ENCODE results near the gene GSG1L.
"Not testable (repeated sequence)": the region's sequence is repeated elsewhere in the genome, so short reads cannot be mapped to it uniquely, and the experiment has no call there.

Gene GSG1L

GRCh38 chr16:27883576-27883975 lies 179.9 kb downstream of the GSG1L start:
- no peak for DNase-seq

GRCh38 chr16:27880287-27880686 lies 183.2 kb downstream of the GSG1L start:
- no peak for DNase-seq

- DNase-seq = no peak
These were observed 183.8 kb downstream of the GSG1L start for GRCh38 chr16:27879601-27880247.

- not testable (repeated sequence) for DNase-seq
These were observed 190.9 kb downstream of the GSG1L start for GRCh38 chr16:27872627-27873026.

- no peak for DNase-seq
These were observed 193.3 kb downstream of the GSG1L start for GRCh38 chr16:27870116-27870798.

GRCh38 chr16:27869411-27869810 lies 194.1 kb downstream of the GSG1L start:
- DNase-seq = no peak

- no peak for DNase-seq
These were observed 195.3 kb downstream of the GSG1L start for GRCh38 chr16:27868180-27868579.

- DNase-seq = peak; percentile 13
These were observed 196.1 kb downstream of the GSG1L start for GRCh38 chr16:27867122-27868110.

GRCh38 chr16:27863377-27863776 lies 200.1 kb downstream of the GSG1L start:
- DNase-seq = no peak

- DNase-seq = no peak
These were observed 200.6 kb downstream of the GSG1L start for GRCh38 chr16:27862953-27863352.

GRCh38 chr16:27860091-27860490 lies 203.4 kb downstream of the GSG1L start:
- DNase-seq = no peak

- DNase-seq = no peak
These were observed 204.5 kb downstream of the GSG1L start for GRCh38 chr16:27859020-27859419.

GRCh38 chr16:27853651-27854050 lies 209.9 kb downstream of the GSG1L start:
- DNase-seq = no peak

GRCh38 chr16:27853101-27853500 lies 210.4 kb downstream of the GSG1L start:
- no peak for DNase-seq

- no peak for DNase-seq
These were observed 210.8 kb downstream of the GSG1L start for GRCh38 chr16:27852681-27853080.

- DNase-seq = no peak
These were observed 211.4 kb downstream of the GSG1L start for GRCh38 chr16:27852116-27852515.

GRCh38 chr16:27851586-27851985 lies 211.9 kb downstream of the GSG1L start:
- DNase-seq = no peak

- no peak for DNase-seq
These were observed 213.9 kb downstream of the GSG1L start for GRCh38 chr16:27849621-27850020.

- DNase-seq = no peak
These were observed 216.4 kb downstream of the GSG1L start for GRCh38 chr16:27847030-27847550.

- DNase-seq = no peak
These were observed 218.7 kb downstream of the GSG1L start for GRCh38 chr16:27844826-27845225.

GRCh38 chr16:27843800-27844199 lies 219.7 kb downstream of the GSG1L start:
- no peak for DNase-seq

- DNase-seq = no peak
These were observed 221.6 kb downstream of the GSG1L start for GRCh38 chr16:27841911-27842310.
